HepG2 (cell line): ENCODE data around the gene KDM6B. TPM values are rescaled to one million over a fixed set of nuclear protein-coding genes. Genes with fewer than 3 reads are reported as not detected.
A peak's percentile ranks its signal among the peaks of the same experiment; 100 is the strongest.

Source experiments
- AHDC1 ChIP-seq: sonication (generic); formaldehyde crosslinking; IDR thresholded peaks from 2 replicates; pipeline ENCODE4 v1.5.1; 2020; ENCODE audit warnings: mild to moderate bottlenecking, missing genetic modification reagents, borderline replicate concordance
- FOSL2 ChIP-seq: sonication (generic); formaldehyde crosslinking; IDR thresholded peaks from 2 replicates; pipeline ENCODE4 v1.4.0; 2020; ENCODE audit warnings: missing genetic modification reagents
- GATAD2A ChIP-seq: IDR thresholded peaks from 2 replicates; pipeline ENCODE4 v1.6.1; 2016
- NONO ChIP-seq, 2 experiments: fragments of 450-650 bp in 1 of 2; sonication (generic) in 1 of 2; formaldehyde crosslinking in 1 of 2; IDR thresholded peaks in 1 of 2; conservative IDR thresholded peaks in 1 of 2; 2 replicates each; pipeline versions ENCODE4 v1.6.1 to v1.8.0; 2017 to 2022; ENCODE audit warnings: mild to moderate bottlenecking in 1 of 2, missing genetic modification reagents in 1 of 2, moderate library complexity in 1 of 2
- PBX2 ChIP-seq: IDR thresholded peaks from 2 replicates; pipeline ENCODE4 v1.6.1; 2016; ENCODE audit warnings: control low read depth
- PCBP2 ChIP-seq: fragments of 200-400 bp; formaldehyde crosslinking; optimal IDR thresholded peaks from 2 replicates; pipeline ENCODE3; 2018; ENCODE audit warnings: low read length, low read depth; ENCODE audit not compliant: poor library complexity, severe bottlenecking
- POLR2A ChIP-seq, 2 experiments: IDR thresholded peaks; 2 replicates each; pipeline ENCODE4 v1.6.1; 2011; ENCODE audit warnings: low read depth in 2 of 2, low read length in 2 of 2, mild to moderate bottlenecking in 1 of 2, moderate library complexity in 1 of 2; ENCODE audit not compliant: insufficient read depth in 1 of 2
- POLR2G ChIP-seq: fragments of 200-400 bp; formaldehyde crosslinking; IDR thresholded peaks from 2 replicates; pipeline ENCODE4 v1.6.1; 2018; ENCODE audit warnings: mild to moderate bottlenecking, low read depth, low read length, moderate library complexity
- ZNF331 ChIP-seq: sonication (generic); formaldehyde crosslinking; IDR thresholded peaks from 2 replicates; pipeline ENCODE4 v1.4.0; 2020; ENCODE audit warnings: missing genetic modification reagents
- ZNF484 ChIP-seq: sonication (generic); formaldehyde crosslinking; IDR thresholded peaks from 2 replicates; pipeline ENCODE4 v1.5.1; 2020; ENCODE audit warnings: mild to moderate bottlenecking, low read depth, missing genetic modification reagents, borderline replicate concordance
- ZNF569 ChIP-seq: sonication (generic); formaldehyde crosslinking; IDR thresholded peaks from 2 replicates; pipeline ENCODE4 v1.5.0; 2020; ENCODE audit warnings: mild to moderate bottlenecking, missing genetic modification reagents, moderate library complexity, borderline replicate concordance
- polyA plus RNA-seq, 8 experiments: library from polyadenylated mRNA; depleted of rRNA in 3 of 8; stranded (reverse) in 7 of 8; unstranded in 1 of 8; fragments of >200 nt; fragmentation: Illumina TruSeq in 4 of 8; extraction: Trizol in 4 of 8; gene quantifications; 2 replicates each; pipeline versions ENCODE4 v1.2.1 to v1.2.3, GENCODE V29; 2011 to 2016; ENCODE audit warnings: low read depth in 4 of 8, missing spikeins in 1 of 8, mixed read lengths in 1 of 8; ENCODE audit not compliant: insufficient read depth in 1 of 8
- total RNA-seq, 5 experiments: library from RNA; depleted of rRNA; stranded (reverse); fragments of >200 nt; fragmentation: Illumina TruSeq; extraction: Trizol; gene quantifications; 2 replicates each; pipeline ENCODE4 v1.2.3, GENCODE V29; 2016; ENCODE audit warnings: low read depth in 1 of 5
- TF ChIP-seq, protein P1 (sequence below): sonication (generic); formaldehyde crosslinking; IDR thresholded peaks from 2 replicates; pipeline ENCODE4 v1.8.0; 2022; ENCODE audit warnings: mild to moderate bottlenecking, missing genetic modification reagents, moderate library complexity
- TF ChIP-seq, protein P2 (sequence below): sonication (generic); formaldehyde crosslinking; IDR thresholded peaks from 2 replicates; pipeline ENCODE4 v1.4.0; 2020; ENCODE audit warnings: missing genetic modification reagents
- TF ChIP-seq, protein P3 (sequence below): sonication (generic); formaldehyde crosslinking; IDR thresholded peaks from 2 replicates; pipeline ENCODE4 v1.5.0; 2020; ENCODE audit warnings: mild to moderate bottlenecking, missing genetic modification reagents

Gene KDM6B
- total and polyA plus RNA-seq, 2 of the 13 experiments (the other 11 are each of a cell fraction or from before 2014, with no cell fraction given), result 1.3 to 2.1 TPM

DNA sequence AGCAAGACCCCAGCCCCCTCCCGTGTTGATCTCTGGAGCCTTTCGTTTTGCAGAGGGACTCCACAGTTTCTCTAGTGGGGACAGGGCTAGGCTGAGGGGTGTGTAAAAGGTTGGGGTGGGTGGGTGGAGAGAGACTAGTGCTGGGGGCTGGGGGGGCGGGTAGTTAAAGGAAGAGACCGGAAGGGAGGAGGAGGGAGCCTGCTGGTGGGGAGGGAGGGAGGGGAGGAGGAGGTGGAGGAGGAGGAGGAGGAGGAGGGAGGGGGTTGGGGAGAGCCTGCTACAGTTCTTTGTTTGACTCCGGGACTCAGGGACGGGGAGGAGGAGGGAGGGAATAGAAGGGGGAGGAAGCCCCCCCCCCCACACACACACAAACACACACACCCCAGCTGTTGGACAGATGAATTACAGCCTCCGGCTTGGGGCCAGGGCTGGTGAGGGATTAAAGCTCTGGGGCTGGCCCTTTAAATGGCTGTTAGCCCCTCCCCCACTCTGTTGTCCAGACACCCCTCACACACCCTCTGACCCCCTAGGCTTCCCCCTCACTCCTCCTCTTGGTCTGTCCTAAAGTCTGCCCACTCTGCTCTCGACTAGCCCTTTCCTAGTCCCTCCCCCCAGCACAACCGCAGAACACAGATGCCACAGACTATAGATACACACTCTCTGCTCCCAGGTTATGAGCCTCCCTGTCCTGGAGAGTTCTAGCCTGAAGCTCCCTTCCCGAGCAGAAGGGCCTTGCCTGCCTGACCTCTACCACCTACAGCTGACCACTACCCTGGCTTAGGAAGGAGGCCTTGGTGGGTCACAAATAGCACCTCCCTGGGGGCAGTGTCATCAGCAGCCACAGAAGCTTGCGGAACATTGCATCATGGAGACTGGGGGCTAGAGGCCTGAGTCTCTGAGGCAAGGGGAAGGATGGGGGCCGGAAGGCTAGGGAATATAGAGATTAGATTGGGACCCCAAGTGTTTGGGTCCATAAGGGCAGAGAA, 4.4 kb downstream of the KDM6B start (continued):
- TF ChIP-seq AHDC1, result no peak
- peak; percentile 46; the same call in 1 of the 2 replicates for TF ChIP-seq FOSL2
- TF ChIP-seq, protein P1, sequence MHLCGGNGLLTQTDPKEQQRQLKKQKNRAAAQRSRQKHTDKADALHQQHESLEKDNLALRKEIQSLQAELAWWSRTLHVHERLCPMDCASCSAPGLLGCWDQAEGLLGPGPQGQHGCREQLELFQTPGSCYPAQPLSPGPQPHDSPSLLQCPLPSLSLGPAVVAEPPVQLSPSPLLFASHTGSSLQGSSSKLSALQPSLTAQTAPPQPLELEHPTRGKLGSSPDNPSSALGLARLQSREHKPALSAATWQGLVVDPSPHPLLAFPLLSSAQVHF (CRISPR knock-in tag), result no peak
- TF ChIP-seq POLR2A (IDR thresholded peaks at IDR 0.05; ENCODE audit: insufficient read depth in 1 of 2, low read depth in 2 of 2, low read length in 2 of 2), result peak; percentile 49 to 54; a peak in 2 of 4 replicates
- no peak for TF ChIP-seq ZNF569 (CRISPR knock-in tag)
- peak; percentile 58 for TF ChIP-seq POLR2G
- TF ChIP-seq, protein P2, sequence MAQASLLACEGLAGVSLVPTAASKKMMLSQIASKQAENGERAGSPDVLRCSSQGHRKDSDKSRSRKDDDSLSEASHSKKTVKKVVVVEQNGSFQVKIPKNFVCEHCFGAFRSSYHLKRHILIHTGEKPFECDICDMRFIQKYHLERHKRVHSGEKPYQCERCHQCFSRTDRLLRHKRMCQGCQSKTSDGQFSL, result peak; percentile 83
- no peak for TF ChIP-seq ZNF331 (CRISPR knock-in tag)
- TF ChIP-seq PBX2 (CRISPR knock-in tag), result no peak
- no peak for TF ChIP-seq NONO (IDR thresholded peaks at IDR 0.05)
- TF ChIP-seq NONO (CRISPR knock-in tag; conservative IDR thresholded peaks at IDR 0.05), result peak; percentile 58; the same call in 1 of the 2 replicates
- TF ChIP-seq PCBP2, result no peak
- peak; percentile 74 for TF ChIP-seq GATAD2A (CRISPR knock-in tag)
- TF ChIP-seq, protein P3, sequence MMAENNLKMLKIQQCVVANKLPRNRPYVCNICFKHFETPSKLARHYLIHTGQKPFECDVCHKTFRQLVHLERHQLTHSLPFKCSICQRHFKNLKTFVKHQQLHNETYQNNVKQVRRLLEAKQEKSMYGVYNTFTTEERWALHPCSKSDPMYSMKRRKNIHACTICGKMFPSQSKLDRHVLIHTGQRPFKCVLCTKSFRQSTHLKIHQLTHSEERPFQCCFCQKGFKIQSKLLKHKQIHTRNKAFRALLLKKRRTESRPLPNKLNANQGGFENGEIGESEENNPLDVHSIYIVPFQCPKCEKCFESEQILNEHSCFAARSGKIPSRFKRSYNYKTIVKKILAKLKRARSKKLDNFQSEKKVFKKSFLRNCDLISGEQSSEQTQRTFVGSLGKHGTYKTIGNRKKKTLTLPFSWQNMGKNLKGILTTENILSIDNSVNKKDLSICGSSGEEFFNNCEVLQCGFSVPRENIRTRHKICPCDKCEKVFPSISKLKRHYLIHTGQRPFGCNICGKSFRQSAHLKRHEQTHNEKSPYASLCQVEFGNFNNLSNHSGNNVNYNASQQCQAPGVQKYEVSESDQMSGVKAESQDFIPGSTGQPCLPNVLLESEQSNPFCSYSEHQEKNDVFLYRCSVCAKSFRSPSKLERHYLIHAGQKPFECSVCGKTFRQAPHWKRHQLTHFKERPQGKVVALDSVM, result no peak; the same call in 1 of the 2 replicates
- no peak for TF ChIP-seq ZNF484 (CRISPR knock-in tag)
